ENCODE measurements around the gene KIFAP3.
"Not testable (repeated sequence)": the region's sequence is repeated elsewhere in the genome, so short reads cannot be mapped to it uniquely, and the experiment has no call there.

The KIFAP3 gene

DNA sequence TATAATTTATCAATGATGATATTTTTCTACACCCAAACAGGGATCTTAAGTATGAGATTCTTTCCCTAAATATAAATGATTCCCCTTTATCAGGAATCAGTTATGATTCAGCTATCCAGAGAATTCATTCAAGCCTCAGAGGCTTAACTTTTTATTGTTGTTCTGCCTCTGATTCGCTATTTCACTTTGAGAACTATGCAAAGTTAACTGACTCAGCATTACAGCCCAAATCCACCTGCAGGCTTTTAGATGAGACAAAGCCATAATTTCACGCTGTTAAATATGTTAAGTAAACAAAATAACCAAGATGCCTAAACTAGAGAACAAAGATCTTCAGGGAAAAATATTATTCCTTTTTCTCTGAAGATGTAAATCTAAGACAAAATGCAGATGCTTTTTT lies 189.3 kb downstream of the KIFAP3 start:
- Mint-ChIP-seq H3K4me1 (peaks cover 23% of the 10 kb centered on the region), H3K9me3 (no peaks in the 10 kb centered on the region), H3K4me3 (no peak overlapping the region), H3K27ac (ENCODE audit: low read depth) (no peak overlapping the region), H3K36me3 (ENCODE audit: insufficient read depth) (peaks cover 31% of the 10 kb centered on the region), H3K27me3 (no peaks in the 10 kb centered on the region)
- DNase-seq (ENCODE audit: low spot score in 2 of 2) (no peak), ATAC-seq (replicated peaks; ENCODE audit: extremely low read depth, poor library complexity, severe bottlenecking) (no peak)

GRCh38 chr1:169884634-169885033 lies 189.9 kb downstream of the KIFAP3 start:
- H3K36me3 Mint-ChIP-seq (ENCODE audit: insufficient read depth), result peaks cover 33% of the 10 kb centered on the region
- H3K4me3 Mint-ChIP-seq, result no peak overlapping the region
- H3K27ac Mint-ChIP-seq (ENCODE audit: low read depth), result no peak overlapping the region
- H3K9me3 Mint-ChIP-seq, result no peaks in the 10 kb centered on the region
- peaks cover 26% of the 10 kb centered on the region for H3K4me1 Mint-ChIP-seq
- no peaks in the 10 kb centered on the region for H3K27me3 Mint-ChIP-seq
- no peak for ATAC-seq (replicated peaks; ENCODE audit: extremely low read depth, poor library complexity, severe bottlenecking)
- no peak for DNase-seq (ENCODE audit: low spot score in 2 of 2)

GRCh38 chr1:169882039-169882511 lies 192.4 kb downstream of the KIFAP3 start:
- H3K4me1 Mint-ChIP-seq, result peaks cover 30% of the 10 kb centered on the region
- DNase-seq (ENCODE audit: low spot score in 2 of 2) (no peak), ATAC-seq (replicated peaks; ENCODE audit: extremely low read depth, poor library complexity, severe bottlenecking) (no peak)
- H3K9me3 Mint-ChIP-seq, result no peaks in the 10 kb centered on the region
- peaks cover 35% of the 10 kb centered on the region for H3K36me3 Mint-ChIP-seq (ENCODE audit: insufficient read depth)
- no peaks in the 10 kb centered on the region for H3K27me3 Mint-ChIP-seq
- no peak overlapping the region for H3K27ac Mint-ChIP-seq (ENCODE audit: low read depth)
- H3K4me3 Mint-ChIP-seq, result no peak overlapping the region

GRCh38 chr1:169879034-169879840 lies 195.3 kb downstream of the KIFAP3 start:
- Mint-ChIP-seq H3K27ac (ENCODE audit: low read depth) (peak overlapping the region; percentile 79), H3K27me3 (no peaks in the 10 kb centered on the region), H3K36me3 (ENCODE audit: insufficient read depth) (peaks cover 36% of the 10 kb centered on the region), H3K9me3 (no peaks in the 10 kb centered on the region), H3K4me1 (peaks cover 25% of the 10 kb centered on the region), H3K4me3 (no peak overlapping the region)
- ATAC-seq (replicated peaks; ENCODE audit: extremely low read depth, poor library complexity, severe bottlenecking) (no peak), DNase-seq (ENCODE audit: low spot score in 2 of 2) (no peak)

DNA sequence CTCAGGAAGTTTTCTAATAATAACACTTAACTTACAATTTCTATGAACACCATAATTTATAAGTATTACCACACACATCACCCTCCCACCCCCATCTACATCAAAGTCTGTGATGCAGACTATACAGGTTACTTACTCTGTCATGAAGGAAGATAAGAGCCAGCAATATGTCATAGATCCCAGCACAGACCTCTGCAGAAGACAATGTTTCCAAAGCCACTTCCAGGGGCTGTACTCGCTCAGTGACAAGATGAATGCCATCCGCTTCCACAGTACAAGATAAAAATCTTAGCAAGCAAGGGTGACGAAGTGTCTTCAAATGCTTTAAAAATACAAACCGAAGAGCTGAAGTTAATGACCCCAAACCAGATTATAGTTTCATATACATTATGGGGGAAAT lies 196.0 kb downstream of the KIFAP3 start:
- Mint-ChIP-seq H3K4me3 (no peak overlapping the region), H3K4me1 (peaks cover 25% of the 10 kb centered on the region), H3K27me3 (no peaks in the 10 kb centered on the region), H3K36me3 (ENCODE audit: insufficient read depth) (peaks cover 42% of the 10 kb centered on the region), H3K27ac (ENCODE audit: low read depth) (no peak overlapping the region), H3K9me3 (no peaks in the 10 kb centered on the region)
- ATAC-seq (replicated peaks; ENCODE audit: extremely low read depth, poor library complexity, severe bottlenecking) (no peak), DNase-seq (ENCODE audit: low spot score in 2 of 2) (no peak)

- Mint-ChIP-seq H3K9me3 (no peaks in the 10 kb centered on the region), H3K27me3 (no peaks in the 10 kb centered on the region), H3K4me1 (peaks cover 25% of the 10 kb centered on the region), H3K4me3 (no peak overlapping the region), H3K36me3 (ENCODE audit: insufficient read depth) (peaks cover 44% of the 10 kb centered on the region), H3K27ac (ENCODE audit: low read depth) (no peak overlapping the region)
- DNase-seq (ENCODE audit: low spot score in 2 of 2) (no peak), ATAC-seq (replicated peaks; ENCODE audit: extremely low read depth, poor library complexity, severe bottlenecking) (no peak)
Observed at GRCh38 chr1:169877800-169878491, 196.5 kb downstream of the KIFAP3 start.

DNA sequence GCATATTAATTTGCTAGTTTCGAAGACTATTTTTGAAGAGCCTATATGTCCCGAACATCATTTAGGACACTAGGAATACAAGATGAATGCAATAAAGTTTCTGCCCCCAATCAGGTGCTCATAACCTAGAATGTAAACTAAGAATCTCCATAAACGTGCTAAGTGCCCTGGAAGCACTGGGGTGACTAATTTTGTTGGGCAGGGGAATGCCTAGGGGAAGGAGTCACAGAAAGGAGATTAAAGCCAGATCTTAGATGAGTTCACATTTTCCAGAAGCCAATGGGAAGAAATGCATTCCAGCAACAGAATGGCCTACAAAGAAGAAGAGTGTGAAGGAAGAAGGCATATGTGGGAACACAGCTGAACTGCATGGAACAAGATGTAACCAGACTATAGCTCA lies 200.3 kb downstream of the KIFAP3 start:
- ATAC-seq (replicated peaks; ENCODE audit: extremely low read depth, poor library complexity, severe bottlenecking), result no peak
- Mint-ChIP-seq H3K36me3 (ENCODE audit: insufficient read depth) (peaks cover 59% of the 10 kb centered on the region), H3K9me3 (no peaks in the 10 kb centered on the region), H3K4me1 (peaks cover 17% of the 10 kb centered on the region), H3K27ac (ENCODE audit: low read depth) (no peak overlapping the region), H3K27me3 (no peaks in the 10 kb centered on the region), H3K4me3 (no peak overlapping the region)
- DNase-seq (ENCODE audit: low spot score in 2 of 2), result no peak

- Mint-ChIP-seq H3K36me3 (ENCODE audit: insufficient read depth) (peaks cover 63% of the 10 kb centered on the region), H3K27ac (ENCODE audit: low read depth) (no peak overlapping the region), H3K4me1 (peaks cover 11% of the 10 kb centered on the region), H3K4me3 (no peak overlapping the region), H3K27me3 (no peaks in the 10 kb centered on the region), H3K9me3 (no peaks in the 10 kb centered on the region)
- DNase-seq (ENCODE audit: low spot score in 2 of 2) (no peak), ATAC-seq (replicated peaks; ENCODE audit: extremely low read depth, poor library complexity, severe bottlenecking) (no peak)
Observed at GRCh38 chr1:169873582-169874199, 200.8 kb downstream of the KIFAP3 start.

GRCh38 chr1:169872906-169873305 lies 201.6 kb downstream of the KIFAP3 start:
- H3K27ac Mint-ChIP-seq (ENCODE audit: low read depth), result no peak overlapping the region
- ATAC-seq (replicated peaks; ENCODE audit: extremely low read depth, poor library complexity, severe bottlenecking), result no peak

GRCh38 chr1:169871988-169872387 lies 202.5 kb downstream of the KIFAP3 start:
- not testable (repeated sequence) for H3K27me3 Mint-ChIP-seq; H3K4me3 Mint-ChIP-seq; H3K27ac Mint-ChIP-seq (ENCODE audit: low read depth); DNase-seq (ENCODE audit: low spot score in 2 of 2); H3K9me3 Mint-ChIP-seq; ATAC-seq (replicated peaks; ENCODE audit: extremely low read depth, poor library complexity, severe bottlenecking); H3K4me1 Mint-ChIP-seq
- peaks cover 67% of the 10 kb centered on the region for H3K36me3 Mint-ChIP-seq (ENCODE audit: insufficient read depth)

More at GRCh38 chr1:169872906-169873305, 201.6 kb downstream of the KIFAP3 start:
- H3K4me3 Mint-ChIP-seq, result no peak overlapping the region
- DNase-seq (ENCODE audit: low spot score in 2 of 2), result no peak
- peaks cover 68% of the 10 kb centered on the region for H3K36me3 Mint-ChIP-seq (ENCODE audit: insufficient read depth)
- H3K4me1 Mint-ChIP-seq, result peaks cover 6% of the 10 kb centered on the region
- H3K27me3 Mint-ChIP-seq, result no peaks in the 10 kb centered on the region
- H3K9me3 Mint-ChIP-seq, result no peaks in the 10 kb centered on the region
